Measurements from ENCODE around the gene CHRNA5. TPM values are rescaled to one million over a fixed set of nuclear protein-coding genes. Genes with fewer than 3 reads are reported as not detected.

Gene CHRNA5
- total RNA-seq, result 1.0 and 1.3 TPM in 2 replicates

GRCh38 chr15:78565097-78565950 lies at the start of gene CHRNA5:
Gene CHRNA5 (plus strand): TSS chr15:78565520. CDS start chr15:78565720, 200 bp downstream.

GRCh38 chr15:78540141-78540870 lies 25.0 kb upstream of the CHRNA5 start, which contains the start of gene PSMA4:
Gene PSMA4 (plus strand): TSS chr15:78540444. CDS start chr15:78541928, 1,484 bp downstream.

DNA sequence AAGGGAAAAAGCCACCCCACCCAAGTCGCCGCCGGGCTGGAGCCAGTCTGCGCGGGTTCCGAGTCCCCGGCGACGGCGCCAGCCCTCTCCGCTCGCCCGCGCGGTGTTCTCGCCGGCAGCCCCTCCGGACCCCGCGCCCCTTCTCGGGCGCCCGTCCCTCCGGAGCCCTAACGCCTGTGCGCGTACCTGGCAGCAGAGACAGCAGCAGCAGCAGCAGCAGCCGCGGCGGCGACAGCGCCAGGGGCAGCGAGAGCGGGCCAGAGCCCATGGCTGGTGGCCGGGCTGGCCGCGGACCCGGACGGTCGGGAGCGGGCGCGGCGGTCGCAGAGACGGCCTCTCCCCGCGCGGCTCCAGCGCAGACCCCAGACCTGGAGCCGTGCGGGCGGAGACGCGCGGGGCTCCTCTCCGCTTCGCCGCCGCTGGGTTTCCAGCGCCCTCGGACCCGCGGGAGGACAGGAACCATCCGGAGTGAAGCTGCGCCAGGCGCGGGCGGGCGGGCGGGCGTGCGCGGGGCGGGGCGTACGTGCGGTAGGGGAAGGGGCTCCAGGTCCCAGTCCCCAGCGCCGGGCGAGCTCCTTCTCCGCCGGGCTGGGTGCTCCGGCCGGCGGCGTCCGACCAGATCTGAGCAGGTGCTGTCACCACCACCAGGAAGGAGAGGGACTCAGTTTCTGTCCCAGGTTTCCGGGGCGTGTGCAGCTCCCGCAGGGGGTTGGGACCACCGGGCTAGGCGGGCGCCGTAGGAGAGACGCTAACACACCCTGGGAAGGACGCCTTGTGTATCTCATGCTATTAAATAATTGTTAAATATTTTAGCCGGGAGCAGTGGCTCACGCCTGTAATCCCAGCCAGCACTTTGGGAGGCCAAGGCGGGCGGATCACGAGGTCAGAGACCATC lies 55.5 kb downstream of the CHRNA5 start, which contains the start of gene CHRNA3:
Gene CHRNA3 (minus strand): TSS at position 470 of the 895 bp plus-strand sequence. CDS start 202 bp downstream, at position 268.

GRCh38 chr15:78641102-78641748 lies 75.9 kb downstream of the CHRNA5 start, which contains the start of gene CHRNB4:
Gene CHRNB4 (minus strand): TSS chr15:78641210. CDS start chr15:78641133, 77 bp downstream.

Other genes with a start within 250 kb of the CHRNA5 start
- gene CRABP1, start 225.2 kb upstream of the CHRNA5 start, total RNA-seq, result not detected in 2 replicates
- gene IREB2, start 127.3 kb upstream of the CHRNA5 start, total RNA-seq, result 12.7 and 28.2 TPM in 2 replicates
- gene HYKK, start 57.9 kb upstream of the CHRNA5 start, total RNA-seq, result 1.8 and 9.4 TPM in 2 replicates
- 145 and 244 TPM in 2 replicates for gene PSMA4, start 25.1 kb upstream of the CHRNA5 start, total RNA-seq
- not detected in 2 replicates for gene CHRNA3, start 55.5 kb downstream of the CHRNA5 start, total RNA-seq
- gene CHRNB4, start 75.7 kb downstream of the CHRNA5 start, total RNA-seq, result not detected in 2 replicates
- gene ADAMTS7, start 245.9 kb downstream of the CHRNA5 start, total RNA-seq, result 10.6 and 24.0 TPM in 2 replicates